ENCODE results near the gene TRAM1L1.

Gene TRAM1L1

GRCh38 chr4:117084866-117085701 is at the start of gene TRAM1L1:
Gene TRAM1L1 (minus strand): TSS chr4:117085576. CDS start chr4:117085393, 183 bp downstream.
- DNase-seq (ENCODE audit: low read depth in 2 of 2), result peak in 1 of 2 donors; percentile 3

GRCh38 chr4:117134386-117134785 is 49.0 kb upstream of the TRAM1L1 start:
- DNase-seq (ENCODE audit: low read depth in 2 of 2), result no peak

- no peak for DNase-seq (ENCODE audit: low read depth in 2 of 2)
Measured at GRCh38 chr4:117096886-117097285, 11.5 kb upstream of the TRAM1L1 start.

- no peak for DNase-seq (ENCODE audit: low read depth in 2 of 2)
Measured at GRCh38 chr4:117096462-117096861, 11.1 kb upstream of the TRAM1L1 start.

GRCh38 chr4:117093571-117093970 is 8.2 kb upstream of the TRAM1L1 start:
- DNase-seq (ENCODE audit: low read depth in 2 of 2), result no peak

- DNase-seq (ENCODE audit: low read depth in 2 of 2), result no peak
Measured at GRCh38 chr4:117077760-117078159, 7.6 kb downstream of the TRAM1L1 start.

GRCh38 chr4:117068120-117068519 is 17.3 kb downstream of the TRAM1L1 start:
- DNase-seq (ENCODE audit: low read depth in 2 of 2), result no peak

GRCh38 chr4:117063961-117064696 is 21.2 kb downstream of the TRAM1L1 start:
- DNase-seq (ENCODE audit: low read depth in 2 of 2), result no peak

- no peak for DNase-seq (ENCODE audit: low read depth in 2 of 2)
Measured at GRCh38 chr4:117042962-117043361, 42.4 kb downstream of the TRAM1L1 start.

Data from stimulated activated CD4-positive, alpha-beta T cell treated with anti-CD3 and anti-CD28 coated beads, Interleukin-4, amount 100 ng/mL, for 48 hours (primary cell).